ENCODE measurements around the gene ATP8A2. TPM values are rescaled to one million over a fixed set of nuclear protein-coding genes. Genes with fewer than 3 reads are reported as not detected.

Gene ATP8A2
- total RNA-seq, 2 donors from 2014 or later: 1.6 to 2.9 TPM

DNA sequence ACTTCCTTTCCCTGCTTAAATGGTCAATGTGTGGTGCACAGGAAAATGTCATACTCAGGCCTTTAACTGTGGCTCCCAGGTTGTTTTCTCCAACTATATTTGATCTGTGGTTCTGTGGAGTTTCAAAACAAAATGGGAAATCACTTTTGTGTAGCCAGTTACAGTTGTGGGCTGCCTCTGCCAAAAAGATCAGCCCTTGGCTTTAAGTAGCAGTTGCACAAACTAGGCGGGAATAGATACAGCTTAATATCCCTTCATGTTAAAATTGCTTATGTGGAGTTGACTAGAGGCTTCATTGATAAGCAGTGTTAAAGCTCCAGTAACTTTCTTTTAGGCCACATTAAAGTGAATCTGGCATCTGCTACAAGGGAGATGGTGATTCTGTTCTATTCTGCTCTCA, 395.2 kb downstream of the ATP8A2 start:
- no peaks in the 10 kb centered on the region for H3K36me3 ChIP-seq (ENCODE audit: control insufficient read depth, insufficient read depth, low read length)
- Mint-ChIP-seq H3K36me3 (ENCODE audit: low read depth) (no peaks in the 10 kb centered on the region), H3K9me3 (no peaks in the 10 kb centered on the region), H3K4me1 (peaks cover 9% of the 10 kb centered on the region), H3K27me3 (ENCODE audit: insufficient read depth) (no peaks in the 10 kb centered on the region), H3K4me3 (no peak overlapping the region), H3K27ac (no peak overlapping the region)
- no peak for DNase-seq
- H3K4me1 ChIP-seq (ENCODE audit: control insufficient read depth, insufficient read depth, low read length): peaks cover 3% of the 10 kb centered on the region
- H3K9me3 ChIP-seq (ENCODE audit: control insufficient read depth, low read length): no peaks in the 10 kb centered on the region
- WGBS, 2 experiments (ENCODE audit: insufficient coverage in 1 of 2, insufficient read length in 1 of 2): 100% methylated on average over 1 of the region's 1 CpG; no CpG with 5 or more reads in 1 of the 2 experiments
- H3K27me3 ChIP-seq (ENCODE audit: control insufficient read depth, insufficient read depth, low read length, poor library complexity, severe bottlenecking): no peaks in the 10 kb centered on the region
- no peak overlapping the region for H3K27ac ChIP-seq (ENCODE audit: low read depth, low read length)
- H3K4me3 ChIP-seq (ENCODE audit: low read length): no peak overlapping the region
- TF ChIP-seq, protein P1, sequence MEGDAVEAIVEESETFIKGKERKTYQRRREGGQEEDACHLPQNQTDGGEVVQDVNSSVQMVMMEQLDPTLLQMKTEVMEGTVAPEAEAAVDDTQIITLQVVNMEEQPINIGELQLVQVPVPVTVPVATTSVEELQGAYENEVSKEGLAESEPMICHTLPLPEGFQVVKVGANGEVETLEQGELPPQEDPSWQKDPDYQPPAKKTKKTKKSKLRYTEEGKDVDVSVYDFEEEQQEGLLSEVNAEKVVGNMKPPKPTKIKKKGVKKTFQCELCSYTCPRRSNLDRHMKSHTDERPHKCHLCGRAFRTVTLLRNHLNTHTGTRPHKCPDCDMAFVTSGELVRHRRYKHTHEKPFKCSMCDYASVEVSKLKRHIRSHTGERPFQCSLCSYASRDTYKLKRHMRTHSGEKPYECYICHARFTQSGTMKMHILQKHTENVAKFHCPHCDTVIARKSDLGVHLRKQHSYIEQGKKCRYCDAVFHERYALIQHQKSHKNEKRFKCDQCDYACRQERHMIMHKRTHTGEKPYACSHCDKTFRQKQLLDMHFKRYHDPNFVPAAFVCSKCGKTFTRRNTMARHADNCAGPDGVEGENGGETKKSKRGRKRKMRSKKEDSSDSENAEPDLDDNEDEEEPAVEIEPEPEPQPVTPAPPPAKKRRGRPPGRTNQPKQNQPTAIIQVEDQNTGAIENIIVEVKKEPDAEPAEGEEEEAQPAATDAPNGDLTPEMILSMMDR (conservative IDR thresholded peaks at IDR 0.05): no peak
- no peak overlapping the region for H3K9ac ChIP-seq (ENCODE audit: extremely low read depth, low read length, poor library complexity, severe bottlenecking)

DNA sequence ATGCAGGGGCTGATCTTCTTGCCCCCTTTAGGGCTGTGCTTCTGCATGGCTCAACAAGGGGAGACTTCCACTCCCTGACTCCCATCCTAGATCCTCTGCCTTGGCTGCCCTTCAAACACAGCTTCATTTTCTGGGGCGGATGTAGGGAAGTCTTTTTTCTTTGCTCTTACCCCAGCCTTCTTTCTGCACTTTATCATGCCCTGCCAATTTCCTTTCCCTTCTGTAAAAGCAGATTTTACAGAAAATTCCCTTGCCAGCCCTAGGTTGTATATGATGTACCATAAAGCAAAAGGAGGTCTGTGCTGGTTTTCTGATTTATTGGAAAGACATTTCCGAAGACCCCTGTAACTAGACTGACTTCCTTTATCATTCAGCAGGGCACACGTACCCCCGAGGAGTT, 396.6 kb downstream of the ATP8A2 start:
- no peaks in the 10 kb centered on the region for H3K27me3 Mint-ChIP-seq (ENCODE audit: insufficient read depth)
- Histone ChIP-seq H3K9ac (ENCODE audit: extremely low read depth, low read length, poor library complexity, severe bottlenecking) (no peak overlapping the region), H3K27ac (ENCODE audit: low read depth, low read length) (no peak overlapping the region), H3K9me3 (ENCODE audit: control insufficient read depth, low read length) (no peaks in the 10 kb centered on the region), H3K4me1 (ENCODE audit: control insufficient read depth, insufficient read depth, low read length) (peaks cover 3% of the 10 kb centered on the region), H3K4me3 (ENCODE audit: low read length) (no peak overlapping the region), H3K36me3 (ENCODE audit: control insufficient read depth, insufficient read depth, low read length) (no peaks in the 10 kb centered on the region), H3K27me3 (ENCODE audit: control insufficient read depth, insufficient read depth, low read length, poor library complexity, severe bottlenecking) (no peaks in the 10 kb centered on the region)
- WGBS, 2 experiments (ENCODE audit: insufficient coverage in 1 of 2, insufficient read length in 1 of 2): 93 to 97% methylated on average over 2 to 4 of the region's 4 CpGs
- TF ChIP-seq, protein P1 (conservative IDR thresholded peaks at IDR 0.05): no peak
- no peak overlapping the region for H3K27ac Mint-ChIP-seq
- DNase-seq: no peak
- H3K4me1 Mint-ChIP-seq: peaks cover 13% of the 10 kb centered on the region
- peaks cover under 1% of the 10 kb centered on the region for H3K9me3 Mint-ChIP-seq
- H3K4me3 Mint-ChIP-seq: no peak overlapping the region
- no peaks in the 10 kb centered on the region for H3K36me3 Mint-ChIP-seq (ENCODE audit: low read depth)

DNA sequence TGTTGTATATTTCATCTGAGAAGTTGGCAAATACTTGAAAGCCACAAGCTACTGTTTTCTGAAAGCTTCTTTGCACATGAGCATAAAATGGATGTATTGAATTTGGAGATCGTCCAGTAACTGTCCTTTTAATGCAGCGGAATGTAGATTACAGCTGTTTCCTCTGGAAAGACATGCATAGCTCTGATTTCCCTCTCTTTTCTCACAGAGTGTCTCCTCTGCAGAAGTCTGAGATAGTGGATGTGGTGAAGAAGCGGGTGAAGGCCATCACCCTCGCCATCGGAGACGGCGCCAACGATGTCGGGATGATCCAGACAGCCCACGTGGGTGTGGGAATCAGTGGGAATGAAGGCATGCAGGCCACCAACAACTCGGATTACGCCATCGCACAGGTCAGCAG, 397.1 kb downstream of the ATP8A2 start:
- no peaks in the 10 kb centered on the region for H3K27me3 ChIP-seq (ENCODE audit: control insufficient read depth, insufficient read depth, low read length, poor library complexity, severe bottlenecking)
- no peak overlapping the region for H3K4me3 Mint-ChIP-seq

More for the DNA sequence above, 397.1 kb downstream of the ATP8A2 start:
- Histone ChIP-seq H3K4me3 (ENCODE audit: low read length) (no peak overlapping the region), H3K9ac (ENCODE audit: extremely low read depth, low read length, poor library complexity, severe bottlenecking) (no peak overlapping the region), H3K4me1 (ENCODE audit: control insufficient read depth, insufficient read depth, low read length) (peaks cover 3% of the 10 kb centered on the region), H3K27ac (ENCODE audit: low read depth, low read length) (no peak overlapping the region), H3K36me3 (ENCODE audit: control insufficient read depth, insufficient read depth, low read length) (no peaks in the 10 kb centered on the region), H3K9me3 (ENCODE audit: control insufficient read depth, low read length) (no peaks in the 10 kb centered on the region)
- no peaks in the 10 kb centered on the region for H3K36me3 Mint-ChIP-seq (ENCODE audit: low read depth)
- H3K27me3 Mint-ChIP-seq (ENCODE audit: insufficient read depth): no peaks in the 10 kb centered on the region
- WGBS, 2 experiments (ENCODE audit: insufficient coverage in 1 of 2, insufficient read length in 1 of 2): 93 to 96% methylated on average over 6 to 13 of the region's 13 CpGs
- TF ChIP-seq, protein P1 (conservative IDR thresholded peaks at IDR 0.05): no peak
- peaks cover 5% of the 10 kb centered on the region for H3K9me3 Mint-ChIP-seq
- DNase-seq: no peak
- peaks cover 13% of the 10 kb centered on the region for H3K4me1 Mint-ChIP-seq
- H3K27ac Mint-ChIP-seq: no peak overlapping the region

Data from endodermal cell (in vitro differentiated cells).